PC-9 (cell line): Measurements from ENCODE around the gene TGFB1I1.

Experiments used
- CTCF ChIP-seq: fragments of 200-600 bp; sonication (generic); conservative IDR thresholded peaks from 2 replicates; pipeline ENCODE4 v1.6.1; 2017; ENCODE audit warnings: mixed run types, antibody characterized with exemption, mild to moderate bottlenecking, moderate library complexity
- EZH2 ChIP-seq: fragments of 200-600 bp; sonication (generic); IDR thresholded peaks from 2 replicates; pipeline ENCODE4 v1.8.0; 2017; ENCODE audit warnings: antibody characterized with exemption, low read depth

- no peak for TF ChIP-seq CTCF
- no peak for TF ChIP-seq EZH2
Observed at GRCh38 chr16:31493506-31494125, 21.7 kb downstream of the TGFB1I1 start.
